ENCODE data around the gene MLLT10. TPM values are rescaled to one million over a fixed set of nuclear protein-coding genes. Genes with fewer than 3 reads are reported as not detected.

MLLT10 gene
- total and polyA plus RNA-seq, 2 donors (not counting 3 experiments of a cell fraction or from before 2014, with no cell fraction given) = 35.4 to 54.0 TPM

DNA sequence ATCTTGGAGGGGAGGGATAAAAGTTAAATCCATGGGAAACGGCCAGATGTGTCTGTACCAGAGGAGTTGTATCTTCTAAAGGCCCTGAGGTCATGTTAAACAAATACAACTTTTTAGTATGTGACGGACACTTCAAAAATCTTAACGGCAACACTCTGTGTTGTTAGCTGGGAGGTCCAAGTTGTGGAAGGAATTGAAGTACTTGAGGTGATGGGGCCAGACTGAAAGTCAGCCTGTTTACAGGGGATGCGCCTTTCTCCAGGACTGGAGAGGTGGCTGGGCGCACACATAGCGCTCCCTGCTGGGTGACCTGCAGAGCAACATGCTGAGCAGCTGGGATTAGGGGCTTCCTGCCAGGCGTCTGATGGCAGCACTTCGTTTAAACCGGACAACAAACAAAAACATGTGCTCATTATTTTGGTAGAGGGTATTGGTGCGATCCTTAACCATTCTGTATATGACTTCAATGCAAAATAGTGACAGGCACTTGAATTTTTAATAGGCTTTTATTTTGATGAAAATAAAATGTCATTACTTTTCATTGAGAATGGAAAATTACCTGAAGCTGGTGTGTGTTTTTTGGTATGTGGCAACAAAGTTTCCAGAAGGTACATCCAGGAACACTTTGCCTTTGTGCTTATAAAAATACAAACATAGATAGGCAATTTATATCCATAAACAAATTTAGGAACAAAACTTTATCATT is 198.2 kb downstream of the MLLT10 start:
- Histone ChIP-seq H3K4me3 (replicated peaks in 1 of 3; ENCODE audit: insufficient read depth in 1 of 3, low read depth in 1 of 3, low read length in 3 of 3) (no peak overlapping the region), H3K27me3 (ENCODE audit: control insufficient read depth in 2 of 2, insufficient read depth in 2 of 2, low read length in 2 of 2) (no peaks in the 10 kb centered on the region), H2AFZ (ENCODE audit: low read depth, low read length) (no peak overlapping the region), H4K20me1 (replicated peaks; ENCODE audit: control insufficient read depth, extremely low read depth, insufficient read depth, low read length) (no peaks in the 10 kb centered on the region), H3K36me3 (ENCODE audit: control insufficient read depth in 2 of 2, extremely low read depth in 1 of 2, insufficient read depth in 2 of 2, low read length in 2 of 2) (peaks cover 3 to 10% of the 10 kb centered on the region in 2 experiments), H3K27ac (ENCODE audit: insufficient read depth, low read depth, low read length) (no peak overlapping the region), H3K4me1 (ENCODE audit: control insufficient read depth, extremely low read depth, insufficient read depth, low read length) (peaks cover 20% of the 10 kb centered on the region), H3K4me2 (ENCODE audit: insufficient read depth, low read length) (no peak overlapping the region), H3K9me1 (replicated peaks; ENCODE audit: control insufficient read depth, extremely low read depth, insufficient read depth, low read length) (no peaks in the 10 kb centered on the region), H3K9me3 (replicated peaks; ENCODE audit: control insufficient read depth, insufficient read depth, low read length) (no peaks in the 10 kb centered on the region), H3K9ac (replicated peaks; ENCODE audit: extremely low read depth, insufficient read depth, low read length) (no peak overlapping the region), H3K79me2 (ENCODE audit: control insufficient read depth, insufficient read depth, low read length) (no peaks in the 10 kb centered on the region)
- dilution Hi-C loops (cut with MboI; ENCODE audit: extremely low pct_ligation_motif_present, low sequenced_read_pairs) = no loop called here
- TF ChIP-seq POLR2AphosphoS5 (IDR thresholded peaks at IDR 0.05; ENCODE audit: insufficient read depth, low read depth, low read length) = no peak
- TF ChIP-seq, protein P1, sequence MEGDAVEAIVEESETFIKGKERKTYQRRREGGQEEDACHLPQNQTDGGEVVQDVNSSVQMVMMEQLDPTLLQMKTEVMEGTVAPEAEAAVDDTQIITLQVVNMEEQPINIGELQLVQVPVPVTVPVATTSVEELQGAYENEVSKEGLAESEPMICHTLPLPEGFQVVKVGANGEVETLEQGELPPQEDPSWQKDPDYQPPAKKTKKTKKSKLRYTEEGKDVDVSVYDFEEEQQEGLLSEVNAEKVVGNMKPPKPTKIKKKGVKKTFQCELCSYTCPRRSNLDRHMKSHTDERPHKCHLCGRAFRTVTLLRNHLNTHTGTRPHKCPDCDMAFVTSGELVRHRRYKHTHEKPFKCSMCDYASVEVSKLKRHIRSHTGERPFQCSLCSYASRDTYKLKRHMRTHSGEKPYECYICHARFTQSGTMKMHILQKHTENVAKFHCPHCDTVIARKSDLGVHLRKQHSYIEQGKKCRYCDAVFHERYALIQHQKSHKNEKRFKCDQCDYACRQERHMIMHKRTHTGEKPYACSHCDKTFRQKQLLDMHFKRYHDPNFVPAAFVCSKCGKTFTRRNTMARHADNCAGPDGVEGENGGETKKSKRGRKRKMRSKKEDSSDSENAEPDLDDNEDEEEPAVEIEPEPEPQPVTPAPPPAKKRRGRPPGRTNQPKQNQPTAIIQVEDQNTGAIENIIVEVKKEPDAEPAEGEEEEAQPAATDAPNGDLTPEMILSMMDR (IDR thresholded peaks at IDR 0.05; ENCODE audit: extremely low read depth in 1 of 2, insufficient read depth in 1 of 2, low read depth in 1 of 2, low read length in 2 of 2) = peak; percentile 93 to 95
- intact Hi-C loops (cut with micrococcal nuclease) = loop anchor here (1.0 to 10.0 kb wide), 8 partner anchors 55 to 1253 kb away; no protein-coding TSS in a partner anchor
- no TSS peak for BruUV-seq (replicated peaks)
- FAIRE-seq (peak; percentile 77), DNase-seq (ENCODE audit: low read depth, low spot score) (peak; percentile 78)
- POLR2A ChIA-PET = interaction anchor here (0.5 kb wide), 1 partner anchor 214 kb away, joined by 3 read pairs; no protein-coding TSS in a partner anchor
- CTCF ChIA-PET = interaction anchor here (0.6 to 2.9 kb wide), 23 partner anchors 9 to 653 kb away, joined by 3 to 36 read pairs (median 5); partner anchors contain the start of genes MLLT10 and SKIDA1

DNA sequence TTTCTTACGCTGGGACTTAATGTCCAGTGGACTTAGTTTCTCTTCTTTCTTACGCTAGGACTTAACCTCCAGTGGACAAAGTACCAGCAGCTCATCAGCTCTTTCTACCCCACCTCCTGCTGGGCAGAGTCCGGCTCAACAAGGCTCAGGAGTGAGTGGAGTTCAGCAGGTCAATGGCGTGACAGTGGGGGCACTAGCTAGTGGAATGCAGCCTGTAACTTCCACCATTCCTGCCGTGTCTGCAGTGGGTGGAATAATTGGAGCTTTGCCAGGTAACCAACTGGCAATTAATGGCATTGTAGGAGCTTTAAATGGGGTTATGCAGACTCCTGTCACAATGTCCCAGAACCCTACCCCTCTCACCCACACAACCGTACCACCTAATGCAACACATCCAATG is 199.7 kb downstream of the MLLT10 start:
- H3K4me1 ChIP-seq (ENCODE audit: control insufficient read depth, extremely low read depth, insufficient read depth, low read length) = peaks cover 7% of the 10 kb centered on the region
- ChIA-PET POLR2A (no interaction called here), CTCF (interaction anchor here (1.0 to 2.9 kb wide), 6 partner anchors 9 to 239 kb away, joined by 3 to 13 read pairs (median 6); partner anchors contain the start of gene SKIDA1)
- no TSS peak for BruUV-seq (replicated peaks)
- H3K36me3 ChIP-seq (ENCODE audit: control insufficient read depth in 2 of 2, extremely low read depth in 1 of 2, insufficient read depth in 2 of 2, low read length in 2 of 2) = peaks cover 3 to 11% of the 10 kb centered on the region in 2 experiments
- dilution Hi-C loops (cut with MboI; ENCODE audit: extremely low pct_ligation_motif_present, low sequenced_read_pairs) = no loop called here
- H3K9me1 ChIP-seq (replicated peaks; ENCODE audit: control insufficient read depth, extremely low read depth, insufficient read depth, low read length) = no peaks in the 10 kb centered on the region
- TF ChIP-seq, protein P2, sequence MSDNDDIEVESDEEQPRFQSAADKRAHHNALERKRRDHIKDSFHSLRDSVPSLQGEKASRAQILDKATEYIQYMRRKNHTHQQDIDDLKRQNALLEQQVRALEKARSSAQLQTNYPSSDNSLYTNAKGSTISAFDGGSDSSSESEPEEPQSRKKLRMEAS (IDR thresholded peaks at IDR 0.05; ENCODE audit: insufficient read depth, insufficient read length) = no peak
- TF ChIP-seq POLR2A (IDR thresholded peaks at IDR 0.05; ENCODE audit: low read depth, low read length) (no peak), MYC (IDR thresholded peaks at IDR 0.05; ENCODE audit: low read depth, low read length) (no peak), POLR2AphosphoS5 (IDR thresholded peaks at IDR 0.05; ENCODE audit: insufficient read depth, low read depth, low read length) (no peak), GATA2 (IDR thresholded peaks at IDR 0.05; ENCODE audit: insufficient read depth, insufficient read length, low read depth, low read length) (no peak), FOS (IDR thresholded peaks at IDR 0.05; ENCODE audit: borderline replicate concordance, insufficient read depth, low read length) (no peak), JUN (IDR thresholded peaks at IDR 0.05; ENCODE audit: borderline replicate concordance, insufficient read depth, insufficient read length, low read depth) (no peak), EZH2 (IDR thresholded peaks at IDR 0.05; ENCODE audit: borderline replicate concordance, low read depth, low read length, severe bottlenecking) (no peak)
- TF ChIP-seq, protein P1 (IDR thresholded peaks at IDR 0.05; ENCODE audit: extremely low read depth in 1 of 2, insufficient read depth in 1 of 2, low read depth in 1 of 2, low read length in 2 of 2) = no peak
- no peak overlapping the region for H3K4me3 ChIP-seq (replicated peaks in 1 of 3; ENCODE audit: insufficient read depth in 1 of 3, low read depth in 1 of 3, low read length in 3 of 3)
- H3K4me2 ChIP-seq (ENCODE audit: insufficient read depth, low read length) = no peak overlapping the region
- H3K27ac ChIP-seq (ENCODE audit: insufficient read depth, low read depth, low read length) = no peak overlapping the region
- no peaks in the 10 kb centered on the region for H4K20me1 ChIP-seq (replicated peaks; ENCODE audit: control insufficient read depth, extremely low read depth, insufficient read depth, low read length)
- H3K9ac ChIP-seq (replicated peaks; ENCODE audit: extremely low read depth, insufficient read depth, low read length) = no peak overlapping the region
- FAIRE-seq (no peak), DNase-seq (ENCODE audit: low read depth, low spot score) (no peak)
- intact Hi-C loops (cut with micrococcal nuclease) = loop anchor here (2.0 to 10.0 kb wide), 6 partner anchors 56 to 1251 kb away; no protein-coding TSS in a partner anchor
- H2AFZ ChIP-seq (ENCODE audit: low read depth, low read length) = no peak overlapping the region
- no peaks in the 10 kb centered on the region for H3K79me2 ChIP-seq (ENCODE audit: control insufficient read depth, insufficient read depth, low read length)
- H3K9me3 ChIP-seq (replicated peaks; ENCODE audit: control insufficient read depth, insufficient read depth, low read length) = no peaks in the 10 kb centered on the region
- H3K27me3 ChIP-seq (ENCODE audit: control insufficient read depth in 2 of 2, insufficient read depth in 2 of 2, low read length in 2 of 2) = no peaks in the 10 kb centered on the region

All from endothelial cell of umbilical vein (primary cell).